ENCODE results near the gene TMEM151B. TPM values are rescaled to one million over a fixed set of nuclear protein-coding genes. Genes with fewer than 3 reads are reported as not detected.

The TMEM151B gene
- total RNA-seq, 2 donors from 2014 or later = 0.22 to 0.51 TPM

GRCh38 chr6:44255871-44256774 lies 14.1 kb upstream of the TMEM151B start:
- no peaks in the 10 kb centered on the region for H3K27me3 ChIP-seq (ENCODE audit: control insufficient read depth, insufficient read depth, low read length, poor library complexity, severe bottlenecking)
- H3K9ac ChIP-seq (ENCODE audit: extremely low read depth, low read length, poor library complexity, severe bottlenecking) = peak overlapping the region; percentile 64
- peaks cover 48% of the 10 kb centered on the region for H3K36me3 Mint-ChIP-seq (ENCODE audit: low read depth)
- H3K27ac Mint-ChIP-seq = peak overlapping the region; percentile 78
- H3K27ac ChIP-seq (ENCODE audit: low read depth, low read length) = peak overlapping the region; percentile 92
- H3K36me3 ChIP-seq (ENCODE audit: control insufficient read depth, insufficient read depth, low read length) = peaks cover 46% of the 10 kb centered on the region
- 20 to 36% methylated on average over 8 to 15 of the region's 15 CpGs for WGBS, 2 experiments (ENCODE audit: insufficient coverage in 1 of 2, insufficient read length in 1 of 2)
- H3K4me3 ChIP-seq (ENCODE audit: low read length) = peak overlapping the region; percentile 96
- DNase-seq = no peak
- no peak for TF ChIP-seq CTCF (conservative IDR thresholded peaks at IDR 0.05)
- no peaks in the 10 kb centered on the region for H3K27me3 Mint-ChIP-seq (ENCODE audit: insufficient read depth)
- no peaks in the 10 kb centered on the region for H3K9me3 ChIP-seq (ENCODE audit: control insufficient read depth, low read length)
- no peaks in the 10 kb centered on the region for H3K9me3 Mint-ChIP-seq
- H3K4me3 Mint-ChIP-seq = peak overlapping the region; percentile 74
- H3K4me1 Mint-ChIP-seq = peaks cover 24% of the 10 kb centered on the region
- peaks cover 3% of the 10 kb centered on the region for H3K4me1 ChIP-seq (ENCODE audit: control insufficient read depth, insufficient read depth, low read length)

DNA sequence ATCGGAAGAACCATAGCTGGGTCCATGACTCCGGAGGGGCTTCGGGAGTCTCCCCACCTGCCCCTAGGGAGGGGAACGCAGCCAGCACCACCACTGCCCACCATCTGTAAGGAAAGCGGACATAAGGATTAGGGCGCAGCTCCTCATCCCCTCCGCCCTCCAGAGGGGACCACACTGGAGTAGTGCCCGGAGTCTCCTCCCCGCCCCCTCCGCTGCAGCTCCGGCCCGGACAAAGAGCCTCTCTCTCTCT lies 13.6 kb upstream of the TMEM151B start:
- Mint-ChIP-seq H3K36me3 (ENCODE audit: low read depth) (peaks cover 42% of the 10 kb centered on the region), H3K27me3 (ENCODE audit: insufficient read depth) (no peaks in the 10 kb centered on the region), H3K9me3 (no peaks in the 10 kb centered on the region), H3K27ac (peak overlapping the region; percentile 78), H3K4me1 (peaks cover 22% of the 10 kb centered on the region), H3K4me3 (peak overlapping the region; percentile 74)
- TF ChIP-seq CTCF (conservative IDR thresholded peaks at IDR 0.05) = no peak
- Histone ChIP-seq H3K9me3 (ENCODE audit: control insufficient read depth, low read length) (no peaks in the 10 kb centered on the region), H3K27ac (ENCODE audit: low read depth, low read length) (peak overlapping the region; percentile 92), H3K9ac (ENCODE audit: extremely low read depth, low read length, poor library complexity, severe bottlenecking) (peak overlapping the region; percentile 64), H3K4me1 (ENCODE audit: control insufficient read depth, insufficient read depth, low read length) (peaks cover 3% of the 10 kb centered on the region), H3K36me3 (ENCODE audit: control insufficient read depth, insufficient read depth, low read length) (peaks cover 41% of the 10 kb centered on the region), H3K27me3 (ENCODE audit: control insufficient read depth, insufficient read depth, low read length, poor library complexity, severe bottlenecking) (no peaks in the 10 kb centered on the region), H3K4me3 (ENCODE audit: low read length) (peak overlapping the region; percentile 96)
- WGBS, 2 experiments (ENCODE audit: insufficient coverage in 1 of 2, insufficient read length in 1 of 2) = 0 to 1% methylated on average over 6 to 12 of the region's 12 CpGs
- no peak for DNase-seq

DNA sequence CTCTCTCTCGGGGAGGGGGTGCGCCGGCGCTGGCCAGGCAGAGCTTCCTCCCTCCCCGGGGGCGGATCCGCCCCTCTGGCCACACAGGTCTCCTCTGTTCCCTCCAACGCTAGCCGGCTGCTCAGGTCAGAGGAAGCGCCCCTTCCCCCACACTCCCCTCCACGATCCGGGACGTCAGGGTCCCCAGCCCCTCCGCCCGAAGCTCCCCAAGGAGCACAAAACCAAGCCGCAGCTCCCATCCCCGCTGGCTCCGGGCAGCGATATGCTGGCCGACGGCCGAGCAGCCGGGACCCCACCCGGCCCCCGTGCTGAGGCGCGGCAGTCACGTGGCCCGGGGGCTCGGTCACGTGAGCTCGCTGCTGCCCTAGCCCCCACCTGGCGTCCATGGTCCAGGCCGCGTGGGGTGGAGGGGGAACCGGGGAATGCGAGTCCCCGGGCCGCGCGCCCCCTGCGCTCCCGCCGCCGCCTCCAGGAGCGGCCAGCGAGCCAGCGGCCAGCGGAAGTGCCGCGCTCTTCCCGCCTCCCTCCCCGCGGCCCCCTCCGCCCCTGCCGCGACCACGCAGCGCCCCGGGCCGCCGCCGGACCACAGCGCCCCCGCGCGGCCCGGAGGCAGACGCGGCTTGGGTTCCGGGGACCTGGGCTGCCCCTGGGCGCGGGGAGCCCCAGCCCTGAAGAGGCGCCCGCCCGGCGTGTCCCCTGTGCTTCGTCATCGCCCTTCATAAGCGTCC lies 13.1 kb upstream of the TMEM151B start, which contains the start of gene SLC35B2:
Gene SLC35B2, minus strand, starts transcription at position 504 of the 728 bp plus-strand sequence. Its CDS starts 118 bp downstream, at position 386.
- peak within 1 kb of the TSS; percentile 96 for H3K4me3 ChIP-seq (ENCODE audit: low read length)
- no peaks in the 10 kb centered on the region for H3K9me3 ChIP-seq (ENCODE audit: control insufficient read depth, low read length)
- Mint-ChIP-seq H3K4me3 (peak within 1 kb of the TSS; percentile 74), H3K9me3 (no peaks in the 10 kb centered on the region), H3K27me3 (ENCODE audit: insufficient read depth) (no peaks in the 10 kb centered on the region), H3K36me3 (ENCODE audit: low read depth) (peaks cover 37% of the 10 kb centered on the region), H3K27ac (peak within 1 kb of the TSS; percentile 78), H3K4me1 (peaks cover 20% of the 10 kb centered on the region)
- H3K36me3 ChIP-seq (ENCODE audit: control insufficient read depth, insufficient read depth, low read length) = peaks cover 36% of the 10 kb centered on the region
- H3K27me3 ChIP-seq (ENCODE audit: control insufficient read depth, insufficient read depth, low read length, poor library complexity, severe bottlenecking) = no peaks in the 10 kb centered on the region
- peak; percentile 90 for DNase-seq
- H3K9ac ChIP-seq (ENCODE audit: extremely low read depth, low read length, poor library complexity, severe bottlenecking) = peak within 1 kb of the TSS; percentile 64
- H3K27ac ChIP-seq (ENCODE audit: low read depth, low read length) = peak within 1 kb of the TSS; percentile 92
- WGBS, 2 experiments (ENCODE audit: insufficient coverage in 1 of 2, insufficient read length in 1 of 2) = 0% methylated on average over 21 to 80 of the region's 80 CpGs
- TF ChIP-seq CTCF (conservative IDR thresholded peaks at IDR 0.05) = peak; percentile 84
- peaks cover 3% of the 10 kb centered on the region for H3K4me1 ChIP-seq (ENCODE audit: control insufficient read depth, insufficient read depth, low read length)
